Ishikawa (cell line): Measurements from ENCODE around the gene SAYSD1.

Experiments used
- CEBPB ChIP-seq: IDR thresholded peaks from 2 replicates; pipeline ENCODE4 v1.6.1; 2012
- CREB1 ChIP-seq: IDR thresholded peaks from 2 replicates; pipeline ENCODE4 v1.6.1; 2012; ENCODE audit warnings: low read depth
- EGR1 ChIP-seq: IDR thresholded peaks from 2 replicates; pipeline ENCODE4 v1.6.1; 2012
- FOXM1 ChIP-seq: IDR thresholded peaks from 2 replicates; pipeline ENCODE4 v1.6.1; 2012; ENCODE audit warnings: low read depth, borderline replicate concordance
- RAD21 ChIP-seq: IDR thresholded peaks from 2 replicates; pipeline ENCODE4 v1.6.1; 2012; ENCODE audit warnings: low read depth
- TAF1 ChIP-seq: IDR thresholded peaks from 2 replicates; pipeline ENCODE4 v1.6.1; 2012; ENCODE audit warnings: low read depth, mild to moderate bottlenecking
- TCF12 ChIP-seq: IDR thresholded peaks from 2 replicates; pipeline ENCODE4 v1.6.1; 2012; ENCODE audit warnings: low read depth
- ZBTB7A ChIP-seq: IDR thresholded peaks from 2 replicates; pipeline ENCODE4 v1.6.1; 2012; ENCODE audit warnings: low read depth
- TF ChIP-seq, protein P1 (sequence below): IDR thresholded peaks from 2 replicates; pipeline ENCODE4 v1.6.1; 2012
- TF ChIP-seq, protein P2 (sequence below): IDR thresholded peaks from 2 replicates; pipeline ENCODE4 v1.6.1; 2012; ENCODE audit warnings: low read depth, mild to moderate bottlenecking
- TF ChIP-seq, protein P3 (sequence below): IDR thresholded peaks from 2 replicates; pipeline ENCODE4 v1.6.1; 2012

DNA sequence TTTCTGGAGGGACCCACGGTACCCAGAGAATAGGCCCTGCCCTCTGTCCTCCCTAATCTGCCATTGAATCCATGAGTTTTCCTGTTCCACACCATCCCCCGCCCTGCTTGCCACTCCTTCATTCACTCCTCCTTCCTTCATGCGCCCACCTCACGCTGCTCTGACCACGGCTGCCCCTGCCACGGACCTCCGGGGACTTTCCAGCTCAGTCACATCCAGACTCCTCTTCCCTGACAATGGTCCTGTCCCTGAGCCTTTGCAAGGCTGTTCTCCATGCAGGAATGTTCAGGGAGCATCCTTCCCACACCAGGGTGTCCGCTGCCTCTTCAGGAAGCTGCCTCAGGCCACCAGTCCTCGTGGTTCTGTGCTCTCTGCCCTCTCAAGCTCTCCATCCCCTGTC lies 40.5 kb downstream of the SAYSD1 start:
- no peak for TF ChIP-seq TCF12
- TF ChIP-seq, protein P1, sequence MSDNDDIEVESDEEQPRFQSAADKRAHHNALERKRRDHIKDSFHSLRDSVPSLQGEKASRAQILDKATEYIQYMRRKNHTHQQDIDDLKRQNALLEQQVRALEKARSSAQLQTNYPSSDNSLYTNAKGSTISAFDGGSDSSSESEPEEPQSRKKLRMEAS, result no peak
- TF ChIP-seq FOXM1, result no peak
- TF ChIP-seq TAF1, result no peak
- TF ChIP-seq, protein P2, sequence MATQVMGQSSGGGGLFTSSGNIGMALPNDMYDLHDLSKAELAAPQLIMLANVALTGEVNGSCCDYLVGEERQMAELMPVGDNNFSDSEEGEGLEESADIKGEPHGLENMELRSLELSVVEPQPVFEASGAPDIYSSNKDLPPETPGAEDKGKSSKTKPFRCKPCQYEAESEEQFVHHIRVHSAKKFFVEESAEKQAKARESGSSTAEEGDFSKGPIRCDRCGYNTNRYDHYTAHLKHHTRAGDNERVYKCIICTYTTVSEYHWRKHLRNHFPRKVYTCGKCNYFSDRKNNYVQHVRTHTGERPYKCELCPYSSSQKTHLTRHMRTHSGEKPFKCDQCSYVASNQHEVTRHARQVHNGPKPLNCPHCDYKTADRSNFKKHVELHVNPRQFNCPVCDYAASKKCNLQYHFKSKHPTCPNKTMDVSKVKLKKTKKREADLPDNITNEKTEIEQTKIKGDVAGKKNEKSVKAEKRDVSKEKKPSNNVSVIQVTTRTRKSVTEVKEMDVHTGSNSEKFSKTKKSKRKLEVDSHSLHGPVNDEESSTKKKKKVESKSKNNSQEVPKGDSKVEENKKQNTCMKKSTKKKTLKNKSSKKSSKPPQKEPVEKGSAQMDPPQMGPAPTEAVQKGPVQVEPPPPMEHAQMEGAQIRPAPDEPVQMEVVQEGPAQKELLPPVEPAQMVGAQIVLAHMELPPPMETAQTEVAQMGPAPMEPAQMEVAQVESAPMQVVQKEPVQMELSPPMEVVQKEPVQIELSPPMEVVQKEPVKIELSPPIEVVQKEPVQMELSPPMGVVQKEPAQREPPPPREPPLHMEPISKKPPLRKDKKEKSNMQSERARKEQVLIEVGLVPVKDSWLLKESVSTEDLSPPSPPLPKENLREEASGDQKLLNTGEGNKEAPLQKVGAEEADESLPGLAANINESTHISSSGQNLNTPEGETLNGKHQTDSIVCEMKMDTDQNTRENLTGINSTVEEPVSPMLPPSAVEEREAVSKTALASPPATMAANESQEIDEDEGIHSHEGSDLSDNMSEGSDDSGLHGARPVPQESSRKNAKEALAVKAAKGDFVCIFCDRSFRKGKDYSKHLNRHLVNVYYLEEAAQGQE, result no peak
- TF ChIP-seq CEBPB, result no peak
- TF ChIP-seq, protein P3, sequence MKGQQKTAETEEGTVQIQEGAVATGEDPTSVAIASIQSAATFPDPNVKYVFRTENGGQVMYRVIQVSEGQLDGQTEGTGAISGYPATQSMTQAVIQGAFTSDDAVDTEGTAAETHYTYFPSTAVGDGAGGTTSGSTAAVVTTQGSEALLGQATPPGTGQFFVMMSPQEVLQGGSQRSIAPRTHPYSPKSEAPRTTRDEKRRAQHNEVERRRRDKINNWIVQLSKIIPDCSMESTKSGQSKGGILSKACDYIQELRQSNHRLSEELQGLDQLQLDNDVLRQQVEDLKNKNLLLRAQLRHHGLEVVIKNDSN, result no peak
- TF ChIP-seq ZBTB7A, result no peak
- no peak for TF ChIP-seq RAD21
- TF ChIP-seq CREB1, result no peak
- TF ChIP-seq EGR1, result no peak
